Astrocyte of the spinal cord (primary cell): ENCODE data around the gene NLRP5.
"Not testable (repeated sequence)": the region's sequence is repeated elsewhere in the genome, so short reads cannot be mapped to it uniquely, and the experiment has no call there.

Experiments
- DNase-seq: peaks from one replicate; pipeline ENCODE4 v3.0.0; 2011; ENCODE audit warnings: low read depth, low spot score
- H3K4me3 ChIP-seq: 2 replicates; pipeline ENCODE4 v1.5.1; 2011; ENCODE audit warnings: low read depth, mild to moderate bottlenecking, low read length, moderate library complexity
- in situ Hi-C: cut with HindIII; loops from 2 replicates; pipeline ENCODE4 v1.10.0; 2017; ENCODE audit warnings: low sequenced_read_pairs
- TF ChIP-seq, protein P1 (sequence below): IDR thresholded peaks from 2 replicates; pipeline ENCODE4 v1.5.1; 2012; ENCODE audit warnings: low read depth, mild to moderate bottlenecking, low read length, inconsistent platforms

NLRP5 gene

GRCh38 chr19:55986487-55986886 lies at the start of gene NLRP5:
TSS of gene NLRP5 (plus strand) at chr19:55986775.
- DNase-seq = no peak
- in situ Hi-C loops = no loop called here
- H3K4me3 ChIP-seq = no peak within 1 kb of the TSS
- TF ChIP-seq, protein P1, sequence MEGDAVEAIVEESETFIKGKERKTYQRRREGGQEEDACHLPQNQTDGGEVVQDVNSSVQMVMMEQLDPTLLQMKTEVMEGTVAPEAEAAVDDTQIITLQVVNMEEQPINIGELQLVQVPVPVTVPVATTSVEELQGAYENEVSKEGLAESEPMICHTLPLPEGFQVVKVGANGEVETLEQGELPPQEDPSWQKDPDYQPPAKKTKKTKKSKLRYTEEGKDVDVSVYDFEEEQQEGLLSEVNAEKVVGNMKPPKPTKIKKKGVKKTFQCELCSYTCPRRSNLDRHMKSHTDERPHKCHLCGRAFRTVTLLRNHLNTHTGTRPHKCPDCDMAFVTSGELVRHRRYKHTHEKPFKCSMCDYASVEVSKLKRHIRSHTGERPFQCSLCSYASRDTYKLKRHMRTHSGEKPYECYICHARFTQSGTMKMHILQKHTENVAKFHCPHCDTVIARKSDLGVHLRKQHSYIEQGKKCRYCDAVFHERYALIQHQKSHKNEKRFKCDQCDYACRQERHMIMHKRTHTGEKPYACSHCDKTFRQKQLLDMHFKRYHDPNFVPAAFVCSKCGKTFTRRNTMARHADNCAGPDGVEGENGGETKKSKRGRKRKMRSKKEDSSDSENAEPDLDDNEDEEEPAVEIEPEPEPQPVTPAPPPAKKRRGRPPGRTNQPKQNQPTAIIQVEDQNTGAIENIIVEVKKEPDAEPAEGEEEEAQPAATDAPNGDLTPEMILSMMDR = no peak

- no peak overlapping the region for H3K4me3 ChIP-seq
- in situ Hi-C loops = no loop called here
- TF ChIP-seq, protein P1 = no peak
- no peak for DNase-seq
Measured at GRCh38 chr19:55939206-55939605, 47.4 kb upstream of the NLRP5 start.

- DNase-seq = no peak
- in situ Hi-C loops = no loop called here
- no peak overlapping the region for H3K4me3 ChIP-seq
- TF ChIP-seq, protein P1 = no peak
Measured at GRCh38 chr19:55940306-55940705, 46.3 kb upstream of the NLRP5 start.

- TF ChIP-seq, protein P1 = no peak
- H3K4me3 ChIP-seq = no peak within 1 kb of the TSS
- DNase-seq = no peak
- in situ Hi-C loops = no loop called here
Measured at GRCh38 chr19:55947532-55947931, 39.0 kb upstream of the NLRP5 start, which contains the start of gene NLRP8. TSS of gene NLRP8 (plus strand) at chr19:55947832.

- DNase-seq, H3K4me3 ChIP-seq, in situ Hi-C loops: not testable (repeated sequence)
Measured at GRCh38 chr19:55950566-55950965, 36.0 kb upstream of the NLRP5 start.

GRCh38 chr19:55956431-55956830 lies 30.1 kb upstream of the NLRP5 start:
- in situ Hi-C loops = no loop called here
- TF ChIP-seq, protein P1 = no peak
- DNase-seq = no peak
- H3K4me3 ChIP-seq = no peak overlapping the region

GRCh38 chr19:55958356-55958755 lies 28.2 kb upstream of the NLRP5 start:
- in situ Hi-C loops = no loop called here
- no peak for DNase-seq
- TF ChIP-seq, protein P1 = no peak

More at GRCh38 chr19:55958356-55958755, 28.2 kb upstream of the NLRP5 start:
- no peak overlapping the region for H3K4me3 ChIP-seq
